ENCODE results near the gene LAMA5. TPM values are rescaled to one million over a fixed set of nuclear protein-coding genes. Genes with fewer than 3 reads are reported as not detected.

Gene LAMA5
- total RNA-seq, 1 donor: 11.1 TPM

DNA sequence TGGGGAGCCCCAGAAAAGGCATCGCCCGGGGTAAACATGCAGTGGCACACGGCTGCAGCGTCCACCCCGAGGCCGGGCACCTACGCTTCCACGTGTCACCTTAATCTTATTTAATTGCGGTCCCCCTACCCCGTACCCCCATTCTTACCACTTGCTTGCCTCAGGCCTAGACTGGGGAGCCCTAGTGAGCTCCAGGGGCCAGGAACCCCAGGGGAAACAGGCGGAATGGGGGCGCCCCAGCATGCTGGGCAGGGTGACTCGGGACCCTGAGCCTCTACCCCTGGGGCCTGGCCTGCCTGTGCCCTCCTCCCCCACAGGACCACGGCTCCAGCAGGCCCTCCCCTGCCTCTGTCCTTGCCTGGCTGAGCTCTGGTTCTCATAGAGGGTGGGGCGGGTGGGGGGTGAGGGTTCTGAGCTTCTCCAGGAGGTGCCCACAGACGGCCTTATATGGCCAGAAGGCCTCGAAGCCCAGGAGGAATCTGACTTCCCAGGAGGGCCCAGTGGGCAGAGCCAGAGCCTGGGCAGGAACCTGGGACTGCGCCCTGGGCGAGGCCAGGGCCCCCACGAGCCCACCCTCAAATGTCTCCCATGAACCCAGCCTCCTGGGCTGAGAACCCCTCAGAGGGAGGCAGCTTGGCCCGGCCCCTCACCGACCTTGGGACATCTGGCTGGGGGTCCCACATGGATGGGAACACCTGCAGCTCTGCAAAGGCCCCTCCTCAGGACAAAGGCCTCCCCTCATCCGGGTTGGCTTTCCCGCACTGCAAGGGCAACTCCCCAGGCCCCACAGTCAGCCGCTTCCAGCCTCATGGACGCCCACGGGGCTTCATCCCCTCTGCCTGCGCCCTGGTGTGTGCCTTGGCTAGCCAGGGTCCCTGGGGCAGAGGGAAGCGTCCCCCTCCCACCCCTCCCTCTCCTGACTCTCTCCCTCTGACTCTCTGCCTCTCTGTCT is 5.2 kb upstream of the LAMA5 start:
- H3K4me3 ChIP-seq (ENCODE audit: low read depth, low read length): no peak overlapping the region
- TF ChIP-seq, protein P1, sequence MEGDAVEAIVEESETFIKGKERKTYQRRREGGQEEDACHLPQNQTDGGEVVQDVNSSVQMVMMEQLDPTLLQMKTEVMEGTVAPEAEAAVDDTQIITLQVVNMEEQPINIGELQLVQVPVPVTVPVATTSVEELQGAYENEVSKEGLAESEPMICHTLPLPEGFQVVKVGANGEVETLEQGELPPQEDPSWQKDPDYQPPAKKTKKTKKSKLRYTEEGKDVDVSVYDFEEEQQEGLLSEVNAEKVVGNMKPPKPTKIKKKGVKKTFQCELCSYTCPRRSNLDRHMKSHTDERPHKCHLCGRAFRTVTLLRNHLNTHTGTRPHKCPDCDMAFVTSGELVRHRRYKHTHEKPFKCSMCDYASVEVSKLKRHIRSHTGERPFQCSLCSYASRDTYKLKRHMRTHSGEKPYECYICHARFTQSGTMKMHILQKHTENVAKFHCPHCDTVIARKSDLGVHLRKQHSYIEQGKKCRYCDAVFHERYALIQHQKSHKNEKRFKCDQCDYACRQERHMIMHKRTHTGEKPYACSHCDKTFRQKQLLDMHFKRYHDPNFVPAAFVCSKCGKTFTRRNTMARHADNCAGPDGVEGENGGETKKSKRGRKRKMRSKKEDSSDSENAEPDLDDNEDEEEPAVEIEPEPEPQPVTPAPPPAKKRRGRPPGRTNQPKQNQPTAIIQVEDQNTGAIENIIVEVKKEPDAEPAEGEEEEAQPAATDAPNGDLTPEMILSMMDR (IDR thresholded peaks at IDR 0.05; ENCODE audit: insufficient read depth, low read length): no peak
- DNase-seq (ENCODE audit: low read depth): no peak

- no peak for DNase-seq (ENCODE audit: low read depth)
- TF ChIP-seq, protein P1 (IDR thresholded peaks at IDR 0.05; ENCODE audit: insufficient read depth, low read length): no peak
- no peak overlapping the region for H3K4me3 ChIP-seq (ENCODE audit: low read depth, low read length)
Observed at GRCh38 chr20:62371588-62372041, 4.5 kb upstream of the LAMA5 start.

DNA sequence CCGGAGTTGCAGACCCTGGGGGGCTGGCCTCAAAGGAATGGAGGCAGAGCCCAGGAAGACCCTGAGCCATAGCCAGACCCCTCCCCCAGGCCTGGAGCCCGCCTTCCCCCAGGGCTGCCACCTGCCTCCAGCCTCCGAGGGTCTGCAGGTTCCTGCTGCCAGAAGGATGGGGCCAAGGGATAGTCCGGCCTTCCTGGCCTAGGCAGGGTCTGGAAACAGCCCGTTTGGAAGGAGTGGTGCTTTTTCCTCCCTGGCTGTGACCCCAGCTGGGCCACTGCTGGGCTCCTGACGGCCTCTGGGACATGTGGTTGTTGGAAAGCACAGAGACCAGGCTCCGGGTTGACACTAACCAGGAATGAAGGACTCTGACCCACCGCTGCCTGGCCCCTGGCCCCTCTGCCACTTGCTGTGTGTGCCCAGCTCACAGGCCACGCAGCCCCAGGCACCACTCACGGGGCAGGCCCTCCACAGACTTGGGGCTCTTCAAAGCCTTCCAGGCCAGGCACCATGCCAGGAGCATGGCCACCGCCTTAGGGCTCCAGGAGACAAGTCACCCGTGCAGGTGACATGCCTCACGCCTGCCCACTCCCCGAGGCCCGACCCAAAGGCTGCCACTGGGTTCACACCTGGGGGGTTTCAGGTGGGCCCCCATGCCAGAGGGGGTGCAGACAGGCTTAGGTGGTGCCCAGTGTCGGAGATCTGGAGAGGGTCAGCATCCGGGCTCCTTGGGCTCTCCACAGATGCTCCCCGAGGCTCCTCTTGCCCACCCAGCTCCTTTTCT is 3.9 kb upstream of the LAMA5 start:
- H3K4me3 ChIP-seq (ENCODE audit: low read depth, low read length): no peak overlapping the region
- TF ChIP-seq, protein P1 (IDR thresholded peaks at IDR 0.05; ENCODE audit: insufficient read depth, low read length): no peak
- DNase-seq (ENCODE audit: low read depth): no peak

DNA sequence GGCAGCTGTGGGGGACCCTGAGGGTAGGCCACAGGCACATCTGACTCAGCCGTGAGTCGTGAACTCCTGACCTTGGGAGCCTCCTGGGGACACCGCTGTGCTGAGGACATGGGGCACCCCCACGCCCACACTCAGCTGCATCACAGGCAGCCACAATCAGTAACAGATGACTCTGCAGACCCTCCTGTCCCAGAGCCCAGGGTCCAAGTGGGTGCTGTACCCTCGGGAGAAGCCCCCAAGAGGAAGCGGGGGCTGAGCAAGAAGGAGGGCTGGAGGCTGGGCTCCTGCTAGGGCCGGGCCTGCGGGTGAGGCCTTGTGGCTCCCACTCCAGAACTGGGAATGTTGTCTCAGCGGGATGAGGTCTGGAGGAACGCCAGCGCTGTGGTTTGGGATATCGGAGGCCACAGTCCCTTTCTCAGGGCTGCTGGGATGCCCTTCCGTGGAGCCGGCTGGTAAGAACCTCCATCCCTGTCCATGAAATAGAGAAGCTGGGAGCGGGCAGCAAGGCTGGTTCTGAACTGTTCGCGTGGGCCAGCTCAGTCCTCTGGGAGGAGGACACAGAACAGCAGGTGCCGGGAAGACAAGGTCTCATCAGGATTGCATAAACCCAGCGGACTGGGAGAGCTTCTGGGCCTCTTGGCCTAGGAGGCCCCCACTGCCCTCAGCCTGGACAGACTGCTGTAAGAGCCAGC is 3.1 kb upstream of the LAMA5 start:
- TF ChIP-seq, protein P1 (IDR thresholded peaks at IDR 0.05; ENCODE audit: insufficient read depth, low read length): no peak
- H3K4me3 ChIP-seq (ENCODE audit: low read depth, low read length): no peak overlapping the region
- DNase-seq (ENCODE audit: low read depth): peak; percentile 83

DNA sequence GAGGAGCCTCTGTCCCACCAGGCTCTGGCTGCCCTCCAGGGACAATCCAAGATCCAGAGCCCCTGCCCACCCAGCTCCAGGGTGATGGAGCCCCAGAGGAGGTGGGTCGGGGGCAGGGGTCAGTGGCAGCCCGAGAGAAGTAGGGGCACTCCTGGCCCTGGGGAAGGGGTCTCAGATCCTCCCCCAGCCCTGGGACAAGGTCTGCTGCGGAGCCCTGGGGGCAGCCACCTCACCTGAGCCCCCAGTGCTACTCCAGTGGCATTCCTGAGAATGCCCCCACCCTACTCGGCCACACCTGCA is 2.7 kb upstream of the LAMA5 start:
- TF ChIP-seq, protein P1 (IDR thresholded peaks at IDR 0.05; ENCODE audit: insufficient read depth, low read length): no peak
- DNase-seq (ENCODE audit: low read depth): no peak
- H3K4me3 ChIP-seq (ENCODE audit: low read depth, low read length): no peak overlapping the region

DNA sequence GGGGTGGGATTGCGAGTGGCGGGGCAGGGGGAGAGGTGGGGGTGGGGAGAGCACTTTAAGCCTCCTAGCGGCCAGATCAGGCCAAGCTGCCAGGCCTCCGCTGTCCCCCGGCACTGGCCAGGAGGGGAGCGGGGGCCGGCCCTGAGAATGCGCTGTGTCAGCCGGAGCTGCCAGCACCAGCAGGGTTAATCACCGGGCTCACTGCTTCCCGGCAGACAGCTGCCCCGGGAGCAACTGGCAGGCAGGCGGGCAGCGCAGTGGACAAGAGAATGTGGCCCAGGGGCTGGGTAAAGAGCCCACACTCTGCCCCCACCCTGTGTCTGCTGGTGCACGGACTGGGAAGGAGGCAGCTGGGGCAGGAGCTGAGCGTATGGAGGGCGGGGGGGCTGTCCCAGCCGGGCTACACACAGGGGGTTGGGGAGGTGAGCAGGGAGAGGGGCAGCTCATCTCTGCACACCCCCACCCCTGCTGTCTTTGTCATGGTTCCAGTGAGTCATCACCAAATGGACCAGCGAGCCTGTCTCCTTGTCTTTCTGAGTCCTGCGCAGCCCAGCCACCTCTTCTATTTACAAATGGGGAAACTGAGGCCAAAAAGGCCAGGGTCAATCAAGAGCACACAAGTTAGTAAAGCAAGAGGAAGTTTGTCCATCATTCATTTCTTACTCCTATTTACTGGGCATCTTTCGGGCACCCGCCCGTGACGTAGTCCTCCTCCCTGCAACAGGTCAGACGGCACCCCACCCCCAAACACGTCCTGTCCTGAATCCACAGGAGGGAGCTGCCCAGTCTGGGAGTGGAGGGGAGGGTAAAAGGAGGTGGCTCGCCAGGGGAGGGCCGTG is 2.1 kb upstream of the LAMA5 start:
- TF ChIP-seq, protein P1 (IDR thresholded peaks at IDR 0.05; ENCODE audit: insufficient read depth, low read length): peak; percentile 47
- no peak for DNase-seq (ENCODE audit: low read depth)
- no peak overlapping the region for H3K4me3 ChIP-seq (ENCODE audit: low read depth, low read length)

Data from fibroblast of the aortic adventitia (primary cell).